Body of pancreas (tissue), 4 donors: Measurements from ENCODE around the gene TMEM35A. TPM values are rescaled to one million over a fixed set of nuclear protein-coding genes. Genes with fewer than 3 reads are reported as not detected.
"Not testable (repeated sequence)": the region's sequence is repeated elsewhere in the genome, so short reads cannot be mapped to it uniquely, and the experiment has no call there.

Experiments used
- ATAC-seq: fragments of 150-250 bp; one replicate; pipeline ENCODE4 v1.9.1; 2016
- DNase-seq, 4 donors: peaks; one replicate each; pipeline ENCODE4 v3.0.0-alpha.2; 2019
- H3K27ac ChIP-seq, 4 donors: fragments of 200-600 bp; sonication (generic); 1 replicate in 3 of 4; 2 replicates in 1 of 4; pipeline versions ENCODE4 v1.5.1 to v1.6.1; 2016 to 2019; ENCODE audit warnings: mild to moderate bottlenecking in 1 of 4, mixed read lengths in 1 of 4, moderate library complexity in 1 of 4
- H3K27me3 ChIP-seq, 2 donors: fragments of 200-600 bp; sonication (generic); one replicate each; pipeline ENCODE4 v1.6.0; 2016; ENCODE audit warnings: mild to moderate bottlenecking in 1 of 2
- H3K36me3 ChIP-seq, 2 donors: fragments of 200-600 bp; sonication (generic); replicated peaks in 1 of 2; 2 replicates each; pipeline ENCODE4 v1.5.1; 2016; ENCODE audit warnings: low read depth in 2 of 2; ENCODE audit not compliant: insufficient read depth in 1 of 2
- H3K4me1 ChIP-seq: fragments of 200-600 bp; sonication (generic); one replicate; pipeline ENCODE4 v1.6.0; 2016
- H3K4me3 ChIP-seq, 2 donors: fragments of 200-600 bp; sonication (generic); 1 replicate in 1 of 2; 2 replicates in 1 of 2; pipeline ENCODE4 v1.5.1; 2016 to 2019
- H3K9me3 ChIP-seq, 3 donors: fragments of 200-600 bp; sonication (generic); 1 replicate in 2 of 3; 2 replicates in 1 of 3; pipeline ENCODE4 v1.5.1; 2016
- POLR2A ChIP-seq, 3 donors: fragments of 450-650 bp; IDR thresholded peaks; one replicate each; pipeline ENCODE4 v1.6.1; 2016; ENCODE audit warnings: antibody characterized with exemption in 3 of 3, mild to moderate bottlenecking in 2 of 3
- WGBS, 2 donors: methylation state at CpG; one replicate each; pipeline ENCODE4 v1.1.5; 2017; 5-methylcytosine and 5-hydroxymethylcytosine counted together
- intact Hi-C: fragments of 100-400 bp; cut with DNase I; formaldehyde crosslinking; loops from one replicate; pipeline ENCODE4 v1.15.1; 2023
- total RNA-seq, 2 donors: library from RNA; depleted of rRNA; stranded (reverse); fragments of >200 nt; gene quantifications; one replicate each; pipeline ENCODE4 v1.1.0, GENCODE V29; 2016
- TF ChIP-seq, protein P1 (sequence below), 7 experiments: fragments of 450-650 bp in 4 of 7; fragments of 200-600 bp in 3 of 7; sonication (generic) in 3 of 7; IDR thresholded peaks; one replicate each; pipeline ENCODE4 v1.5.1; 2016 to 2019; ENCODE audit warnings: antibody characterized with exemption in 7 of 7

Gene TMEM35A
- total RNA-seq, 2 donors from 2014 or later = 0.26 TPM; not detected in 1

DNA sequence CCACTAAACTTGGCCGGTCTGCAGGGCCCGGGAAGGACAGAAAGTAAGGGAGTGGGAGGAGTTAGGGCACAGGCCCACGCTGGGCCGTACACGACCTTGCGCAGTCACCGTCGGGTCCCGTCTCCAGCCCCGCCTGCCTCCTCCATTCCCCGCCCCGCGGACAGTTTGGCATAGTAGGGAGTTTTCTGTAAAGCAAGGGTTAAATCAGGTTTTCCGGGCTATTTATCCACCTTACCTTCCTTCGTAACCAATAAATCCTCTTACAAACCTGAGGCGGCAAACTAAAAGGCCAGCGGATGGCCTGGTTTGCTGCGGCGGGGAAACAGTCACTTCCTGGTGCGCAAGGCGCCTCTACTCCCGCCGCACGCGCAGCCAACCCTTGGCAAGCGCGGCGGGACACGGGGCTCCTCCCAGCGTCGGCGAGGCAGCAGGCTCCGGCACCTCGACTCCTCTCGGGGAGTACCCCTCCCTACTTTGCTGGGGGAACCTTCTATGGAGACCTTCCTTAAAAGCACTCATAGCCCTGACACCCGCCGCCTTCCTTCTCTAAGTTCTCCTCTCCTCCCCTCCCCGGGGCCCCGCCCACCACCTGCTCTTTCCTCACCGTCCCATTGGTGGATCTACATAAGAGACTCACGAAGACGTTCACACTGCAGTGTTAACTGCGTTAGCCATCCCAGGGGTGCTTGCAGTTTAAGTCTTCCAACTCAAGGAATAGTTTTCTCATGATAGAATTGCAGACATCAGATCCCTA is 27.0 kb upstream of the TMEM35A start, which contains the start of gene TRMT2B:
TRMT2B (minus strand) TSS at position 563 of the 754 bp plus-strand sequence. CDS start 9,822 bp downstream, outside the sequence.
- peak; percentile 94 for ATAC-seq
- WGBS, 2 donors = 0% methylated on average over 6 to 43 of the region's 43 CpGs
- intact Hi-C loops = no loop called here

DNA sequence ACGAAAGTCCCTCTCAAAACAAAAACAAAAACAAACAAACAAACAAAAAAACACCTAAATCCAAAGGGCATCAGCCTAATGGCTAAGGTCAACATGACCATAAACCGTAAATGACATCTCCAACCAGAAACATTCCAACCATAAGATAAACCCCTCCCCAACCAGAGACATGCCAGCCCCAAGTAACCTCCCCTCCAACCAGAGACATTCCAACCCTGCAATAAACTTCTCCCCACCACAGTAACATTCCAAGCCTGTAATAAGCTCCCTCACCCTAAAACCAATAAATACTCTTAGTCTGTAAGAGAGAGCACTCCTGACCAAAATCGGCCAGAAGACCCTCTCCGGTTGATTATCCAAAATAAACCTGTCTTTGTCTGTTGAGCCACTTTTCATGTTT is 22.1 kb upstream of the TMEM35A start:
- ATAC-seq, H3K9me3 ChIP-seq, intact Hi-C loops, DNase-seq, H3K27ac ChIP-seq, H3K4me1 ChIP-seq, H3K36me3 ChIP-seq, H3K27me3 ChIP-seq, H3K4me3 ChIP-seq: not testable (repeated sequence)
- WGBS, 2 donors = 60 to 76% methylated on average over 3 to 4 of the region's 4 CpGs

More for the DNA sequence above, 27.0 kb upstream of the TMEM35A start, which contains the start of gene TRMT2B:
- TF ChIP-seq, protein P1, sequence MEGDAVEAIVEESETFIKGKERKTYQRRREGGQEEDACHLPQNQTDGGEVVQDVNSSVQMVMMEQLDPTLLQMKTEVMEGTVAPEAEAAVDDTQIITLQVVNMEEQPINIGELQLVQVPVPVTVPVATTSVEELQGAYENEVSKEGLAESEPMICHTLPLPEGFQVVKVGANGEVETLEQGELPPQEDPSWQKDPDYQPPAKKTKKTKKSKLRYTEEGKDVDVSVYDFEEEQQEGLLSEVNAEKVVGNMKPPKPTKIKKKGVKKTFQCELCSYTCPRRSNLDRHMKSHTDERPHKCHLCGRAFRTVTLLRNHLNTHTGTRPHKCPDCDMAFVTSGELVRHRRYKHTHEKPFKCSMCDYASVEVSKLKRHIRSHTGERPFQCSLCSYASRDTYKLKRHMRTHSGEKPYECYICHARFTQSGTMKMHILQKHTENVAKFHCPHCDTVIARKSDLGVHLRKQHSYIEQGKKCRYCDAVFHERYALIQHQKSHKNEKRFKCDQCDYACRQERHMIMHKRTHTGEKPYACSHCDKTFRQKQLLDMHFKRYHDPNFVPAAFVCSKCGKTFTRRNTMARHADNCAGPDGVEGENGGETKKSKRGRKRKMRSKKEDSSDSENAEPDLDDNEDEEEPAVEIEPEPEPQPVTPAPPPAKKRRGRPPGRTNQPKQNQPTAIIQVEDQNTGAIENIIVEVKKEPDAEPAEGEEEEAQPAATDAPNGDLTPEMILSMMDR (IDR thresholded peaks at IDR 0.05) = no peak
- peak in 2 of 3 donors; percentile 52 to 55 for TF ChIP-seq POLR2A (IDR thresholded peaks at IDR 0.05)
- Histone ChIP-seq H3K9me3 (no peaks in the 10 kb centered on the region), H3K27me3 (no peaks in the 10 kb centered on the region), H3K4me3 (peak within 1 kb of the TSS; percentile 17 to 31), H3K36me3 (no peaks in the 10 kb centered on the region), H3K4me1 (no peaks in the 10 kb centered on the region), H3K27ac (peak within 1 kb of the TSS; percentile 78 to 94 (median 88))
- DNase-seq = peak; percentile 74 to 81 (median 76)

DNA sequence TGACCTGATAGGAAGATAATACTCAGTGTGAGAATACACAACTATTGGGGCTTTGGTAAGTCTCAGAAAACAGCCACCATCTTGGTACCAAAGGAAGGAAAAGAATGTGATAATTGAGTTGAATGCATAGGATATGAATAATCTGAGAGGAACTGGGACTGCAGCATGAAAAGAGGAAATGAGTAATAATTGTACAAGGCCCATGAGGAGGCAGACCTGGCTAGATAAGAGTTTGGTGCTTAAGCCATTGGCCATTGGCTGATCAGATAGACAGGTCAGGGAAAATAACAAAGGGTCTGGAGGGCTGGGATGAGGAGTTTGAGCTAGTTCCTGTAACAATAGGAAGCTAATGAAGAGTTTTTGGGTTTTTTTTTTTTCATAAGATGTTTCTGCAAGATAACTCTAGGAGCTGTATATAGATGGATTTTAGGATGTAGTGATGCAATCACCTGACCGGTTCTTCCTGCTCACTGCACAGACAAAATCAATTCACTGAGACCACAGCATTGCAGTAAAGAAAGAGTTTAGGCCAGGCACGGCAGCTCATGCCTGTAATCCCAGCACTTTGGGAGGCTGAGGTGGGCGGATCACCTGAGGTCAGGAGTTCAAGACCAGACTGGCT is 21.5 kb upstream of the TMEM35A start:
- TF ChIP-seq POLR2A (IDR thresholded peaks at IDR 0.05) = no peak
- TF ChIP-seq, protein P1 (IDR thresholded peaks at IDR 0.05) = no peak
- WGBS, 2 donors = 66 to 71% methylated on average over 2 to 3 of the region's 3 CpGs
- ATAC-seq (no peak), DNase-seq (no peak)
- Histone ChIP-seq H3K36me3 (no peaks in the 10 kb centered on the region), H3K4me1 (no peaks in the 10 kb centered on the region), H3K27me3 (no peaks in the 10 kb centered on the region), H3K4me3 (no peak overlapping the region), H3K9me3 (no peaks in the 10 kb centered on the region), H3K27ac (no peak overlapping the region)
- intact Hi-C loops = no loop called here

DNA sequence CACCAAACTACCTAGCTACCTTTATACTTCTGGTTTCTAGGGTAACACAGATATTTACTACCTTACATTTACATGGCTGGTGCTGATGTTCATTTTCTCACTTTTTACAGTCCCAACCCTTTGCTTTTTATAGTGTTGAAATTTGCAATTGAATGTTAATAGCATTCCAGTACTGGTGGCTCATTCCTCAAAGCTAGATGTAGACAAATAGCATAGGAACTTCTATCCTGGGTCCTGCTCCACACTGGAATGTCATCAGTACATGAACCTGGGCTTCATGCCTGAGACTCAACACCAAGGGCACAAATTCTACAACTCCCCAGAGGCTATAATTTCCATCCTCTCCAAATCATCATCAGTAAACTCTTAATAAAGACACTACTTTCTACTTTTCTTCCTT is 16.5 kb upstream of the TMEM35A start:
- TF ChIP-seq, protein P1 (IDR thresholded peaks at IDR 0.05) = no peak
- no peak for TF ChIP-seq POLR2A (IDR thresholded peaks at IDR 0.05)
- no peak for ATAC-seq

DNA sequence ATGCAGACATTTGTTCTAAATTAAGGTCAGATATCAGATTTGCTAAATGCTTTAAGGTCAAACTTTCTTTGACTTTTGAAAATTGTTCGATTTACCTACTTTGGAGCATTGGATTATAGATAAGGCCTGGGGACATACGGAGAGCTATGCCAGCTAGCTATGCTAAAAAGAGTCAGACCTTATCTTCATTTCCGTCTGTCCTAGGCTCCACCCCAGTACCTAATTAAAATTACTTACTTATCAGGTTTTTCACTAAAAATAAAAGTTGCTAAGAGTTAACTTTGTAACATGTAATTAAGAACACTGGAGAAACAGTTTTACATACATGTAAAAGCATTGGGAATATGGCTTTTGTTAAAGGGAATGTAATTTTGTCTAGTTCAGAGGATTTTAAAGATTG is 7.1 kb upstream of the TMEM35A start:
- ATAC-seq (no peak), DNase-seq (no peak)
- Histone ChIP-seq H3K27ac (no peak overlapping the region), H3K36me3 (no peaks in the 10 kb centered on the region), H3K27me3 (no peaks in the 10 kb centered on the region), H3K4me3 (no peak overlapping the region), H3K9me3 (no peaks in the 10 kb centered on the region), H3K4me1 (no peaks in the 10 kb centered on the region)
- no peak for TF ChIP-seq POLR2A (IDR thresholded peaks at IDR 0.05)
- TF ChIP-seq, protein P1 (IDR thresholded peaks at IDR 0.05) = no peak
- intact Hi-C loops = no loop called here
- 28 to 32% methylated on average over 3 of the region's 3 CpGs for WGBS, 2 donors

More for the DNA sequence above, 16.5 kb upstream of the TMEM35A start:
- DNase-seq = no peak
- H3K4me3 ChIP-seq = no peak overlapping the region
- H3K27ac ChIP-seq = no peak overlapping the region
- no peaks in the 10 kb centered on the region for H3K36me3 ChIP-seq
- intact Hi-C loops = no loop called here
- H3K9me3 ChIP-seq = no peaks in the 10 kb centered on the region
- H3K4me1 ChIP-seq = no peaks in the 10 kb centered on the region
- H3K27me3 ChIP-seq = no peaks in the 10 kb centered on the region
